ENCODE data around the gene UBE2G2.

Gene UBE2G2

DNA sequence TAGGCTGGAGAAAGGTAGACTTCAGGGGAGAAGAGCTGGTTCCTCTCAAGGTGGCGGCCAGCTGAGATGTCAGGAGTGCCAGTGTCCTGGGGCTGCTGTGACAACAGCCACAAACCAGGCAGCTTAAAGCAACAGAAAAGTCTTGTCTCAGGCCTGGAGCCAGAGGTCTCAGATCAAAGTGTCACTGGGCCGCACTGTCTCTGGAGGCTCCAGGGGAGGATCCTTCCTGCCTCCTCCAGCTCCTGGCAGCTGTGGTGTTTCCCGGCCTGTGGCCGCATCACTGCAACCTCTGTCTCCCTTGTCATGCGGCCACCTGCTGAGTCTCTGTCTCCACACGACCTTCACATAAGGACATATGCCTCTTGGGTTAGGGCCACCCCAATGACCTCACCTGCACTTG, 65.8 kb downstream of the UBE2G2 start:
- H3K4me3 ChIP-seq (ENCODE audit: control insufficient read depth, low read depth, low read length) = no peak overlapping the region
- no peak for DNase-seq (ENCODE audit: low read depth)
- TF ChIP-seq, protein P1, sequence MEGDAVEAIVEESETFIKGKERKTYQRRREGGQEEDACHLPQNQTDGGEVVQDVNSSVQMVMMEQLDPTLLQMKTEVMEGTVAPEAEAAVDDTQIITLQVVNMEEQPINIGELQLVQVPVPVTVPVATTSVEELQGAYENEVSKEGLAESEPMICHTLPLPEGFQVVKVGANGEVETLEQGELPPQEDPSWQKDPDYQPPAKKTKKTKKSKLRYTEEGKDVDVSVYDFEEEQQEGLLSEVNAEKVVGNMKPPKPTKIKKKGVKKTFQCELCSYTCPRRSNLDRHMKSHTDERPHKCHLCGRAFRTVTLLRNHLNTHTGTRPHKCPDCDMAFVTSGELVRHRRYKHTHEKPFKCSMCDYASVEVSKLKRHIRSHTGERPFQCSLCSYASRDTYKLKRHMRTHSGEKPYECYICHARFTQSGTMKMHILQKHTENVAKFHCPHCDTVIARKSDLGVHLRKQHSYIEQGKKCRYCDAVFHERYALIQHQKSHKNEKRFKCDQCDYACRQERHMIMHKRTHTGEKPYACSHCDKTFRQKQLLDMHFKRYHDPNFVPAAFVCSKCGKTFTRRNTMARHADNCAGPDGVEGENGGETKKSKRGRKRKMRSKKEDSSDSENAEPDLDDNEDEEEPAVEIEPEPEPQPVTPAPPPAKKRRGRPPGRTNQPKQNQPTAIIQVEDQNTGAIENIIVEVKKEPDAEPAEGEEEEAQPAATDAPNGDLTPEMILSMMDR (IDR thresholded peaks at IDR 0.05; ENCODE audit: control insufficient read depth, insufficient read depth, low read depth, low read length, missing control alignments) = no peak

DNA sequence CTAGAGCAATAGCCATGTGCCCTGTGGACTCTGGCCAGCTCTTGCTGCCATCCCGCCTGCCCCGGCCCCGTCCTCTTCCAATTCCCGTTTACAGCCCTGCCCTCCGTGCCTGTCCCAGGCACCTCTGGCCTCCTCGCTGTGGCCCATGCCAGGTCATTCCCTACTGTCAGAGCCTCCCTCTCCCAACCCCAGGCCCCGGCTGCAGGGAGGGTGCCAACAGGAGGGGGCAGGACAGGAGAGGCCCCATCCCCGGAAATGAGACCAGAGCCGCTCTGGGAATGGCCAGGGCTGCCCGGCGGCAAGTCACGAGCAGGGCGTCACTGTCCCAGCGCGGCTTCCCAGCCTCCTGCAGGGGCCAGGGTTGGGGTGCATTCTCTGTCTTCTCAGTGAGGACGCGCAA, 66.8 kb downstream of the UBE2G2 start:
- DNase-seq (ENCODE audit: low read depth) = no peak
- H3K4me3 ChIP-seq (ENCODE audit: control insufficient read depth, low read depth, low read length) = no peak overlapping the region
- TF ChIP-seq, protein P1 (IDR thresholded peaks at IDR 0.05; ENCODE audit: control insufficient read depth, insufficient read depth, low read depth, low read length, missing control alignments) = no peak

DNA sequence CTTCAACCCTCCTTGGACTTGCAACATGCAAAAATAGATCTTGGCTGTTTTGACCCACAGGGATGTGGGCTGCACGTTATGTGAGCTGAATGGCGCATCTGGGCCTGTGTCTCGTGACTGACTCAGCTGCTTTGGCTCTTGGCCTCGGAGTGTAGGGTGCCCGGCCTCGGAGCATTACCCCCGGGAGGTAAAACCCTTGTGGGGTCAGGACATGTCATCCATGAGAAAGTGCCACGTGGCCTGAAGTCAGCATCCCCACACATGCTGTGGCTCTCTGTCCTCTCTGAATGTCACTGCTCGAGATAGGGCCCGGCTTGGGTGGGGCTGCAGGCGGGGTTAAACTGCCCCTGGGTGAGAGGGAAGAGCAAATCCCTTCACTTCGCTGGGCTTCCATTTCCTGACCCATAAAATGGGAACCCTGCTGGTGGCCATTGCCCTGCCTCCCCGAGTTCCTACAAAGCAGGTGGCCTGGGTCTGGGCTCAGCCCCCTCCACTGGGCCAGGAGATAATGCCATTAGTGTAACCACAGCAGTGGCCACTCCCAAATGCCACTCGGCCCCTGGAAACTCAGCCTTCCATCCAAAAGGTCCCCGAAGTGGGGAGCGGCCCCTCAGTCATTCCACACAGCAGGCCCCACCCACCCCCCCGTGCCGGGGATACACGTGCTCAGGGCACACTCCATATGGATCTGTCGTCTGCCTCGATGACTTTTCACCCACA, 67.4 kb downstream of the UBE2G2 start:
- TF ChIP-seq, protein P1 (IDR thresholded peaks at IDR 0.05; ENCODE audit: control insufficient read depth, insufficient read depth, low read depth, low read length, missing control alignments) = no peak
- H3K4me3 ChIP-seq (ENCODE audit: control insufficient read depth, low read depth, low read length) = no peak overlapping the region
- no peak for DNase-seq (ENCODE audit: low read depth)

DNA sequence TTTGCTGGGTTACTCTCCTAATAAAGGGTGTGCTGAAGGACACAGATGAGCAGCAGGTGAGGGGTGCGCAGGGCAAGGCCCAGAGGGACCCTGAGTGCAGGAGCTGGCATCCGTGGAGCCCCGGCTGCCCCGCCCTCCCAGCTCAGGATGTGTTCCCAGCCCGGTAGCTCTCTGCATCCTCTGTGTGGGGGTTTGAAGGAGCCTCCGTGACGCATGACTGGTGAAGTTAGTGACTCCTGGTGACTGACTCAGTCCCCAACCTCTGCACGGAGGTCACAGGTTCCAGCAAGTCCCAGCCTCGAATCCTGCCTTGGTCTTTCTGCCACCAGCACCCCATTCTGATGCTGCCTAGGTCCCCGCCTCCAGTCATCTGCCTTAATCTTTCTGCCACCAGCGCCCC, 68.7 kb downstream of the UBE2G2 start:
- TF ChIP-seq, protein P1 (IDR thresholded peaks at IDR 0.05; ENCODE audit: control insufficient read depth, insufficient read depth, low read depth, low read length, missing control alignments) = no peak
- DNase-seq (ENCODE audit: low read depth) = no peak

DNA sequence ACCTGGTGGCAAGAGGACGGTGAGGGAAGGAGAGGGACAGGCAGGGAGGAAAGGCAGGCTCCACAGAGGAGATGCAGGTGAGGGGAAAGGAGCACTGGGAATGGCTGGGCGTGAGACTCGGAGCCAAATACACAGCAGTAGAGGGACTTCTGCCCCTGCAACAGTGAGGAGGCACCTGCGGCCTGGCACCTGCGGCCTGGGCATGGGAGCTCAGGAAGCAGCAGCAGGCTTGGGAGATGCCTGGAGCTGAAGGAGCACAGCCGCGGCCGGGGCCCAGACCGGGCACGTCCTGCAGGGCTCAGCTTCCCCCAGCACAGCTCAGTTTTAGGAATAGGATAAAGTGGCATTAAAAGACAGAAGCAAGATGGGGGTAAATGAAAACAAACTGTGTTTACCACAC, 69.4 kb downstream of the UBE2G2 start:
- DNase-seq (ENCODE audit: low read depth) = no peak
- H3K4me3 ChIP-seq (ENCODE audit: control insufficient read depth, low read depth, low read length) = no peak overlapping the region
- TF ChIP-seq, protein P1 (IDR thresholded peaks at IDR 0.05; ENCODE audit: control insufficient read depth, insufficient read depth, low read depth, low read length, missing control alignments) = no peak

More for the DNA sequence above, 68.7 kb downstream of the UBE2G2 start:
- no peak overlapping the region for H3K4me3 ChIP-seq (ENCODE audit: control insufficient read depth, low read depth, low read length)

DNA sequence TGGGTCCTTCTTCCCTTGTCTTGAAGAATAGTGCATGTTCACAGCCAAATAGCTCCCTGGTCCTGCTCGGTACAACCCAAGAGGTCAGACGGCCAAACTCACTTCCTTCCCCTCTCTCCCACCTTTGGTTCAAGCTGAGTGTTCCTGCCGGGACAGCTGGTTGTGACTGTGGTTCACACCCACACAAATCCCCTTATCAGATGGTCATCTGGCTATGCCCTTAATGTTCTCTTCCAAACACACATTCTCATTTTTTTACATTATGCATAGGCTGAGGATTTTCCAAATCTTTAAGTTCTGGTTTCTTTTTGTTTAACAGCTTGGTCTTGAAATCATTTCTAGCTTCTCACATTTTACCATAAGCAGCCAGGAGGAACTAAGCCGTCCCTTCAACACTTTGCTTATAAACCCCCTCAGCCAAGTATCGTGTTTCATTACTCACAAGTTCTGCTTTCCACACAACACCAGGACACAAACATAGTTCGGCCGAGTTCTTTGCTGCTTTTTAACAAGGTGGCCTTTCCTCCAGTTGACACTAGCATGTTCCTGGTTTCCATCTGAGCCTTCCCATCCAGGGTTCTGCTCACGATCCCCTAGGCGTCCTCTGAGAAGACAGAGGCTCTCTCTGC, 70.6 kb downstream of the UBE2G2 start:
- H3K4me3 ChIP-seq (ENCODE audit: control insufficient read depth, low read depth, low read length) = no peak overlapping the region
- TF ChIP-seq, protein P1 (IDR thresholded peaks at IDR 0.05; ENCODE audit: control insufficient read depth, insufficient read depth, low read depth, low read length, missing control alignments) = no peak
- DNase-seq (ENCODE audit: low read depth) = no peak

Data from AG09309 (cell line).